ENCODE measurements around the gene NCBP2.

GRCh38 chr3:196916995-196917394 is 25.3 kb downstream of the NCBP2 start:
- no peak for TF ChIP-seq CTCF (IDR thresholded peaks at IDR 0.05)
- no peak for TF ChIP-seq POLR2A (IDR thresholded peaks at IDR 0.05)
- TF ChIP-seq POLR2AphosphoS5 (IDR thresholded peaks at IDR 0.05; ENCODE audit: insufficient read depth in 1 of 2, low read depth in 1 of 2) = no peak

Measured in vagina (tissue), 2 donors.